ES-I3 (cell line): Measurements from ENCODE around the gene ORMDL3.
"Not testable (repeated sequence)": the region's sequence is repeated elsewhere in the genome, so short reads cannot be mapped to it uniquely, and the experiment has no call there.

Experiments used
- H3K36me3 ChIP-seq: 2 replicates; pipeline ENCODE4 v1.6.1; 2013; ENCODE audit warnings: mild to moderate bottlenecking, low read length, control low read depth, moderate library complexity; ENCODE audit not compliant: insufficient read depth
- H3K4me1 ChIP-seq: 2 replicates; pipeline ENCODE4 v1.6.1; 2013; ENCODE audit warnings: mild to moderate bottlenecking, control low read depth, low read length; ENCODE audit not compliant: insufficient read depth
- H3K9ac ChIP-seq: 2 replicates; pipeline ENCODE4 v1.6.1; 2013; ENCODE audit warnings: low read depth, mild to moderate bottlenecking, low read length, moderate library complexity
- H3K9me3 ChIP-seq: 2 replicates; pipeline ENCODE4 v1.6.1; 2013; ENCODE audit warnings: mild to moderate bottlenecking, low read length, moderate library complexity; ENCODE audit not compliant: control insufficient read depth, insufficient read depth

Gene ORMDL3

GRCh38 chr17:39899215-39899614 lies 28.2 kb downstream of the ORMDL3 start:
- H3K9me3 ChIP-seq, result no peaks in the 10 kb centered on the region
- no peak overlapping the region for H3K9ac ChIP-seq
- no peaks in the 10 kb centered on the region for H3K4me1 ChIP-seq
- no peaks in the 10 kb centered on the region for H3K36me3 ChIP-seq

GRCh38 chr17:39898088-39898487 lies 29.3 kb downstream of the ORMDL3 start:
- Histone ChIP-seq H3K9me3 (no peaks in the 10 kb centered on the region), H3K36me3 (no peaks in the 10 kb centered on the region), H3K9ac (no peak overlapping the region), H3K4me1 (no peaks in the 10 kb centered on the region)

- no peaks in the 10 kb centered on the region for H3K36me3 ChIP-seq
- no peaks in the 10 kb centered on the region for H3K4me1 ChIP-seq
- no peaks in the 10 kb centered on the region for H3K9me3 ChIP-seq
- no peak overlapping the region for H3K9ac ChIP-seq
These were observed 32.6 kb downstream of the ORMDL3 start for GRCh38 chr17:39894681-39895376.

- H3K36me3 ChIP-seq, result no peaks in the 10 kb centered on the region
- no peak overlapping the region for H3K9ac ChIP-seq
- no peaks in the 10 kb centered on the region for H3K4me1 ChIP-seq
- H3K9me3 ChIP-seq, result no peaks in the 10 kb centered on the region
These were observed 38.2 kb downstream of the ORMDL3 start for GRCh38 chr17:39889200-39889599.

- Histone ChIP-seq H3K36me3 (no peaks in the 10 kb centered on the region), H3K4me1 (no peaks in the 10 kb centered on the region), H3K9ac (no peak overlapping the region), H3K9me3 (no peaks in the 10 kb centered on the region)
These were observed 40.3 kb downstream of the ORMDL3 start for GRCh38 chr17:39887078-39887477.

GRCh38 chr17:39886102-39886501 lies 41.3 kb downstream of the ORMDL3 start:
- H3K4me1 ChIP-seq, H3K36me3 ChIP-seq, H3K9me3 ChIP-seq, H3K9ac ChIP-seq: not testable (repeated sequence)

GRCh38 chr17:39872751-39873150 lies 54.6 kb downstream of the ORMDL3 start:
- H3K9me3 ChIP-seq, result no peaks in the 10 kb centered on the region
- no peak overlapping the region for H3K9ac ChIP-seq
- H3K4me1 ChIP-seq, result no peaks in the 10 kb centered on the region
- H3K36me3 ChIP-seq, result no peaks in the 10 kb centered on the region

- no peaks in the 10 kb centered on the region for H3K36me3 ChIP-seq
- no peaks in the 10 kb centered on the region for H3K9me3 ChIP-seq
- no peak overlapping the region for H3K9ac ChIP-seq
- H3K4me1 ChIP-seq, result no peaks in the 10 kb centered on the region
These were observed 55.6 kb downstream of the ORMDL3 start for GRCh38 chr17:39871801-39872200.
